ENCODE data around the gene FCGR3A. TPM values are rescaled to one million over a fixed set of nuclear protein-coding genes. Genes with fewer than 3 reads are reported as not detected.
"Not testable (repeated sequence)": the region's sequence is repeated elsewhere in the genome, so short reads cannot be mapped to it uniquely, and the experiment has no call there.

Gene FCGR3A
- total RNA-seq, 1 donor: 1.6 TPM

GRCh38 chr1:161531986-161532643 lies 17.5 kb downstream of the FCGR3A start:
- DNase-seq (ENCODE audit: low read depth in 2 of 3, low spot score in 2 of 3): no peak

- peak; percentile 79 to 96 (median 92) for DNase-seq (ENCODE audit: low read depth in 2 of 3, low spot score in 2 of 3)
These were observed 18.7 kb downstream of the FCGR3A start for GRCh38 chr1:161530671-161531641.

GRCh38 chr1:161530158-161530557 lies 19.5 kb downstream of the FCGR3A start:
- peak in 2 of 3 donors; percentile 46 to 76 for DNase-seq (ENCODE audit: low read depth in 2 of 3, low spot score in 2 of 3)

GRCh38 chr1:161529463-161530104 lies 20.0 kb downstream of the FCGR3A start:
- not testable (repeated sequence) for DNase-seq (ENCODE audit: low read depth in 2 of 3, low spot score in 2 of 3)

- DNase-seq (ENCODE audit: low read depth in 2 of 3, low spot score in 2 of 3): peak in 1 of 3 donors; percentile 56
These were observed 21.1 kb downstream of the FCGR3A start for GRCh38 chr1:161528550-161528949.

GRCh38 chr1:161525918-161526317 lies 23.7 kb downstream of the FCGR3A start:
- DNase-seq (ENCODE audit: low read depth in 2 of 3, low spot score in 2 of 3): not testable (repeated sequence)

GRCh38 chr1:161525321-161525720 lies 24.3 kb downstream of the FCGR3A start:
- DNase-seq (ENCODE audit: low read depth in 2 of 3, low spot score in 2 of 3): not testable (repeated sequence)

- not testable (repeated sequence) for DNase-seq (ENCODE audit: low read depth in 2 of 3, low spot score in 2 of 3)
These were observed 24.8 kb downstream of the FCGR3A start for GRCh38 chr1:161524742-161525291.

GRCh38 chr1:161523817-161524741 lies 25.5 kb downstream of the FCGR3A start, which contains the start of gene HSPA6:
Gene HSPA6, plus strand, starts transcription at chr1:161524540. Its CDS starts 119 bp downstream, at chr1:161524659.
- peak; percentile 75 to 88 (median 76) for DNase-seq (ENCODE audit: low read depth in 2 of 3, low spot score in 2 of 3)

- DNase-seq (ENCODE audit: low read depth in 2 of 3, low spot score in 2 of 3): not testable (repeated sequence)
These were observed 26.4 kb downstream of the FCGR3A start for GRCh38 chr1:161523041-161523816.

GRCh38 chr1:161513953-161514352 lies 35.7 kb downstream of the FCGR3A start:
- DNase-seq (ENCODE audit: low read depth in 2 of 3, low spot score in 2 of 3): not testable (repeated sequence)

- DNase-seq (ENCODE audit: low read depth in 2 of 3, low spot score in 2 of 3): not testable (repeated sequence)
These were observed 36.2 kb downstream of the FCGR3A start for GRCh38 chr1:161513448-161513780.

GRCh38 chr1:161512636-161513447 lies 36.8 kb downstream of the FCGR3A start:
- not testable (repeated sequence) for DNase-seq (ENCODE audit: low read depth in 2 of 3, low spot score in 2 of 3)

- DNase-seq (ENCODE audit: low read depth in 2 of 3, low spot score in 2 of 3): no peak
These were observed 37.9 kb downstream of the FCGR3A start for GRCh38 chr1:161511756-161512060.

- DNase-seq (ENCODE audit: low read depth in 2 of 3, low spot score in 2 of 3): no peak
These were observed 38.4 kb downstream of the FCGR3A start for GRCh38 chr1:161511018-161511755.

GRCh38 chr1:161510477-161510876 lies 39.1 kb downstream of the FCGR3A start:
- DNase-seq (ENCODE audit: low read depth in 2 of 3, low spot score in 2 of 3): no peak
